ENCODE results near the gene EPN1. TPM values are rescaled to one million over a fixed set of nuclear protein-coding genes. Genes with fewer than 3 reads are reported as not detected.

EPN1 gene
- total and polyA plus RNA-seq, 2 of the 8 experiments (the other 6 are each of a cell fraction or from before 2014, with no cell fraction given), result 49.6 to 200 TPM

GRCh38 chr19:55666343-55667005 is 8.6 kb upstream of the EPN1 start:
- Histone ChIP-seq H2AK5ac (ENCODE audit: low read depth, low read length) (no peak overlapping the region), H2BK5ac (ENCODE audit: low read depth, low read length) (no peak overlapping the region), H3K4me2 (ENCODE audit: insufficient read depth in 1 of 2, low read depth in 2 of 2, low read length in 2 of 2) (no peak overlapping the region), H4K5ac (ENCODE audit: insufficient read length, low read depth, low read length) (no peak overlapping the region), H3K36me3 (ENCODE audit: control insufficient read depth in 2 of 4, insufficient read depth in 4 of 4, low read length in 3 of 4) (peaks cover 54 to 77% (median 66%) of the 10 kb centered on the region in 4 experiments), H3K4me3 (ENCODE audit: extremely low read depth in 1 of 4, insufficient read depth in 2 of 4, low read depth in 3 of 4, low read length in 4 of 4) (no peak overlapping the region), H2BK12ac (ENCODE audit: low read depth, low read length) (no peak overlapping the region), H3K79me2 (ENCODE audit: control insufficient read depth in 1 of 2, insufficient read depth in 2 of 2, low read length in 2 of 2) (peaks cover 7 to 69% of the 10 kb centered on the region in 2 experiments; a peak in 3 of 4 replicates), H3K23ac (ENCODE audit: insufficient read length) (no peak overlapping the region), H3K23me2 (ENCODE audit: low read depth, low read length) (no peaks in the 10 kb centered on the region), H4K8ac (ENCODE audit: extremely low read depth, insufficient read depth, low read length) (no peak overlapping the region), H2AFZ (ENCODE audit: low read length) (no peak overlapping the region), H3K27me3 (replicated peaks in 1 of 4; ENCODE audit: control insufficient read depth in 3 of 4, extremely low read depth in 1 of 4, insufficient read depth in 3 of 4, low read length in 3 of 4) (no peaks in the 10 kb centered on the region), H2BK120ac (replicated peaks; ENCODE audit: low read depth, low read length) (no peak overlapping the region), H3K27ac (ENCODE audit: low read depth, low read length) (no peak overlapping the region), H3K4me1 (replicated peaks in 1 of 4; ENCODE audit: control insufficient read depth in 3 of 4, insufficient read depth in 4 of 4, low read length in 3 of 4) (peaks cover 0 to 5% (median 2%) of the 10 kb centered on the region in 4 experiments; a peak in 5 of 7 replicates), H4K91ac (replicated peaks; ENCODE audit: insufficient read length, low read length) (no peak overlapping the region), H3K14ac (ENCODE audit: insufficient read length) (no peak overlapping the region), H3K9me3 (ENCODE audit: insufficient read depth in 2 of 2, low read depth in 1 of 2, low read length in 1 of 2) (no peaks in the 10 kb centered on the region), H3K18ac (ENCODE audit: extremely low read depth, low read length) (no peak overlapping the region), H3K56ac (replicated peaks; ENCODE audit: insufficient read length, low read depth, low read length) (no peak overlapping the region), H4K20me1 (replicated peaks in 1 of 2; ENCODE audit: control insufficient read depth in 1 of 2, insufficient read depth in 2 of 2, low read length in 2 of 2) (peaks cover 43 to 56% of the 10 kb centered on the region in 2 experiments), H2BK20ac (ENCODE audit: low read length) (no peak overlapping the region), H3K9ac (replicated peaks in 1 of 4; ENCODE audit: extremely low read depth in 1 of 4, low read depth in 3 of 4, low read length in 3 of 4) (no peak overlapping the region), H3K79me1 (ENCODE audit: low read depth, low read length) (peaks cover 15% of the 10 kb centered on the region), H2BK15ac (ENCODE audit: low read length) (no peak overlapping the region), H3K4ac (replicated peaks; ENCODE audit: insufficient read length, low read depth, low read length) (no peak overlapping the region)
- WGBS, 2 experiments (ENCODE audit: extremely low coverage in 1 of 2, insufficient coverage in 1 of 2, insufficient read length in 1 of 2, insufficient replicate concordance in 2 of 2, low coverage in 1 of 2, low lambda C conversion rate in 2 of 2, missing lambda C conversion rate in 1 of 2), result 95% methylated on average over 12 of the region's 12 CpGs; no CpG with 5 or more reads in 1 of the 2 experiments
- DNase-seq (ENCODE audit: low read depth in 1 of 2, low spot score in 2 of 2) (no peak), FAIRE-seq (no peak)
- no peak for TF ChIP-seq SP2 (IDR thresholded peaks at IDR 0.05; ENCODE audit: low read length)
- TF ChIP-seq POLR2A (IDR thresholded peaks at IDR 0.05; ENCODE audit: control extremely low read depth in 1 of 2, low read depth in 2 of 2, low read length in 2 of 2), result peak in 1 of 2 experiments; percentile 22; a peak in 1 of 3 replicates
- TF ChIP-seq POLR2AphosphoS5 (IDR thresholded peaks at IDR 0.05; ENCODE audit: low read depth, low read length), result 0 out of 2 replicates have a peak, but pooled peaks have one; percentile 5
- ChIA-PET POLR2A (ENCODE audit: partially characterized antibody) (interaction anchor here (0.7 to 7.1 kb wide), 5 partner anchors 8 to 27 kb away, joined by 3 to 75 read pairs (median 3); partner anchors contain the start of gene U2AF2), CTCF (ENCODE audit: partially characterized antibody) (no interaction called here)

Data from H1 (cell line).